SJSA1 (cell line): ENCODE results near the gene KLF1. TPM values are rescaled to one million over a fixed set of nuclear protein-coding genes. Genes with fewer than 3 reads are reported as not detected.

Source experiments
- DNase-seq, 2 experiments: peaks; one replicate each; pipeline ENCODE4 v3.0.0-alpha.2; 2015 to 2020; ENCODE audit warnings: low spot score in 2 of 2, low read depth in 1 of 2
- H3K27ac ChIP-seq: fragments of 250-450 bp; sonication (Bioruptor Pico); 2 replicates; pipeline ENCODE4 v1.5.1; 2020; ENCODE audit warnings: mild to moderate bottlenecking, moderate library complexity
- H3K27me3 ChIP-seq: fragments of 250-450 bp; sonication (Bioruptor Pico); replicated peaks from 2 replicates; pipeline ENCODE4 v1.5.1; 2020; ENCODE audit warnings: mild to moderate bottlenecking, moderate library complexity
- H3K36me3 ChIP-seq: fragments of 250-450 bp; sonication (Bioruptor Pico); 2 replicates; pipeline ENCODE4 v1.5.1; 2020; ENCODE audit warnings: mild to moderate bottlenecking
- H3K4me1 ChIP-seq: fragments of 250-450 bp; sonication (Bioruptor Pico); replicated peaks from 2 replicates; pipeline ENCODE4 v1.6.1; 2021; ENCODE audit warnings: mild to moderate bottlenecking
- H3K4me3 ChIP-seq: fragments of 250-450 bp; sonication (Bioruptor Pico); 2 replicates; pipeline ENCODE4 v1.5.1; 2020; ENCODE audit warnings: mild to moderate bottlenecking
- H3K9me3 ChIP-seq: fragments of 250-450 bp; sonication (Bioruptor Pico); replicated peaks from 2 replicates; pipeline ENCODE4 v1.5.1; 2020; ENCODE audit warnings: mild to moderate bottlenecking
- total RNA-seq: library from RNA; depleted of rRNA; stranded (reverse); fragments of >200 nt; shearing (Covaris generic); gene quantifications from 2 replicates; pipeline ENCODE4 v1.2.3, GENCODE V29; 2014

Gene KLF1
- total RNA-seq, 1 experiment from 2014 or later, result not detected

- H3K4me3 ChIP-seq, result no peak overlapping the region
- H3K36me3 ChIP-seq, result no peaks in the 10 kb centered on the region
- peaks cover 15% of the 10 kb centered on the region for H3K4me1 ChIP-seq
- no peak overlapping the region for H3K27ac ChIP-seq
- H3K27me3 ChIP-seq, result peaks cover 21% of the 10 kb centered on the region
- no peak for DNase-seq
- peaks cover 24% of the 10 kb centered on the region for H3K9me3 ChIP-seq
Observed at GRCh38 chr19:12884926-12885748, 1.9 kb downstream of the KLF1 start.

DNA sequence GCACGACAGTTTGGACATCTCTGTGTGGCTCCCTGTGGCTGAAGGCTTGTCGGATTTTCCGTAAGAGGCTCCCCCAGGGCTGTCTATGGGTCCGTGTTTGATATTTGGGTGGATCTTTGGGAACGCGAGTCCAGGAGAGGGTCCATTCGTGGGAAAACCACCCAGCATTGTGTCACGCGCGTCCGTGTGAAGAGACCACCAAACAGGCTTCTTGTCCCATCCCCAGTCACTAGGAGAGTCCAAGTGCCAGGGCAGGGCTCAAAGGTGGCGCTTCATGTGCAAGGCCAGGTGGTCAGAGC, 2.4 kb downstream of the KLF1 start:
- DNase-seq, result no peak
- Histone ChIP-seq H3K36me3 (no peaks in the 10 kb centered on the region), H3K27me3 (peaks cover 21% of the 10 kb centered on the region), H3K4me1 (peaks cover 15% of the 10 kb centered on the region), H3K4me3 (no peak overlapping the region), H3K27ac (no peak overlapping the region), H3K9me3 (peaks cover 24% of the 10 kb centered on the region)

GRCh38 chr19:12884202-12884601, 2.8 kb downstream of the KLF1 start:
- no peak for DNase-seq
- Histone ChIP-seq H3K27me3 (peaks cover 21% of the 10 kb centered on the region), H3K4me3 (no peak overlapping the region), H3K36me3 (no peaks in the 10 kb centered on the region), H3K9me3 (peaks cover 24% of the 10 kb centered on the region), H3K4me1 (peaks cover 15% of the 10 kb centered on the region), H3K27ac (no peak overlapping the region)

DNA sequence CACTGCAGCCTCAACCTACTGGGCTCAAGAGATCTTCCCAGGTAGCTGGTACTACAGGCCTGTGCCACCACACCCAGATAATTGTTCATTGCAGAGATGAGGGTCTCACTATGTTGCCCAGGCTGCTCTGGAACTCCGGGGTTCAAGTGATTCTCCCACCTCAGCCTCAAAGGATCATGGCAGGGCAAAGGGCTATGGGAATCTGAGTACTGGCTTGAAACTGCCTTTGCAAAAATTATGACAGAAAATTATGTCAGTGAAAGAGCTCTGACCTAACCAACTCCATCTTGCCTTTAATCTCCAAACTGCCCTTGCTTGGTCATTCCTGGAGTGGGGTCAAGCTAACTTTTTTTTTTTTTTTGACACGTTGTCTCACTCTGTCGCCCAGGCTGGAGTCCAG, 4.4 kb downstream of the KLF1 start:
- peaks cover 21% of the 10 kb centered on the region for H3K27me3 ChIP-seq
- peaks cover 24% of the 10 kb centered on the region for H3K9me3 ChIP-seq
- no peak for DNase-seq
- peaks cover 15% of the 10 kb centered on the region for H3K4me1 ChIP-seq
- no peaks in the 10 kb centered on the region for H3K36me3 ChIP-seq
- H3K27ac ChIP-seq, result no peak overlapping the region
- H3K4me3 ChIP-seq, result no peak overlapping the region

DNA sequence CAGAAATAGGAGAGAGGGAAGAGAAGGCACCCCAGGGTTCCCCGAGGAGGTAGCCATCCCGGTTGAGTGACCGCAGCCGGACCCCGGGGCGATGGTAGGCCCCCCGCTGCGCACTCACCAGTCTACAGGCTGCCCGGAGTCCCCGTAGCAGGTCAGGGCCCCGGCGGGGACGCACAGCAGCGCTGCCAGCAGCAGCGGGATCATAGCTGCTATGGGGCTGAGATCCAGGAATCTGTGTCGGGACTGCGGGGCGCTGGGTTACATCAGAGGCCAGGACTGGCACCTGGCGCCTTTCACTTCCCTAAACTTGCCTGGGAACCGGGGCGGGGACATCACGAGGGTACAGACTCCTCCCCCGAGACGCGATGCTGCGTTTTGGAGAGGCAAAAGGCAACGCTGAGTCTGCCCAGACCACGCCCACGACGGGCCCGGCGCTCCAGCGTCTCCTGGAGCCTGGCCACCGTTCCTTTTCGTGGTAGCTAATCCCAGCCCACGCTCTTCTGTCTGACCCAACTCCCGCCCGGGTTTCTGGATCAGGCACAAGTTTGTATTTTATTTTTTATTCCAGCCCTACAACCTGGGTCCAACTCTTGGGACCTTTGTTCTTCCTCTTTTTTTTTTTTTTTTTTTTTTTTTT, 5.7 kb downstream of the KLF1 start, which contains the start of gene DNASE2:
Gene DNASE2 (minus strand): TSS at position 278 of the 637 bp plus-strand sequence. CDS start 74 bp downstream, at position 204.
- Histone ChIP-seq H3K36me3 (no peaks in the 10 kb centered on the region), H3K9me3 (peaks cover 24% of the 10 kb centered on the region), H3K4me1 (peaks cover 15% of the 10 kb centered on the region), H3K27me3 (peaks cover 21% of the 10 kb centered on the region), H3K4me3 (peak within 1 kb of the TSS; percentile 62), H3K27ac (no peak within 1 kb of the TSS)
- DNase-seq, result peak; percentile 80 to 93

- no peak overlapping the region for H3K27ac ChIP-seq
- DNase-seq, result no peak
- H3K4me1 ChIP-seq, result peaks cover 14% of the 10 kb centered on the region
- H3K27me3 ChIP-seq, result peaks cover 18% of the 10 kb centered on the region
- H3K9me3 ChIP-seq, result peaks cover 23% of the 10 kb centered on the region
- peak overlapping the region; percentile 62 for H3K4me3 ChIP-seq
- H3K36me3 ChIP-seq, result no peaks in the 10 kb centered on the region
Observed at GRCh38 chr19:12880551-12881171, 6.3 kb downstream of the KLF1 start.

DNA sequence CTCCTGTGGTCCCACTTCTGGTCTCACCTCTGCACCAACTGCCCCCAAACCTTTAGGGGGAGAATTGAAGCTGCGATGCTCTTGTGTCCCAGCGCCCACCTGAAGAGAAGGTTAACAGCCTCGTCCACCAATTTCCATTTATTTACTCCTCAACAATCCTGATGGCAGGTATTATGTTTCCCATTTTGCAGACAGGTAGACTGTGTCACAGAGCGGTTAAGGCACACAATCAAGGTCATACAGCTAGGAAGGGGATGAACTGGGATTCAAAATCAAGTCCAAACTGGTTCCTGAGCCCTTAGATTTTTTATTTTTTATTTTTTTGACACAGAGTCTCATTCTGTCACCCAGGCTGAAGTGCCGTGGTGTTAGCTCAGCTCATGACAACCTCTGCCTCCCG, 11.9 kb downstream of the KLF1 start:
- no peaks in the 10 kb centered on the region for H3K4me1 ChIP-seq
- no peak overlapping the region for H3K4me3 ChIP-seq

DNA sequence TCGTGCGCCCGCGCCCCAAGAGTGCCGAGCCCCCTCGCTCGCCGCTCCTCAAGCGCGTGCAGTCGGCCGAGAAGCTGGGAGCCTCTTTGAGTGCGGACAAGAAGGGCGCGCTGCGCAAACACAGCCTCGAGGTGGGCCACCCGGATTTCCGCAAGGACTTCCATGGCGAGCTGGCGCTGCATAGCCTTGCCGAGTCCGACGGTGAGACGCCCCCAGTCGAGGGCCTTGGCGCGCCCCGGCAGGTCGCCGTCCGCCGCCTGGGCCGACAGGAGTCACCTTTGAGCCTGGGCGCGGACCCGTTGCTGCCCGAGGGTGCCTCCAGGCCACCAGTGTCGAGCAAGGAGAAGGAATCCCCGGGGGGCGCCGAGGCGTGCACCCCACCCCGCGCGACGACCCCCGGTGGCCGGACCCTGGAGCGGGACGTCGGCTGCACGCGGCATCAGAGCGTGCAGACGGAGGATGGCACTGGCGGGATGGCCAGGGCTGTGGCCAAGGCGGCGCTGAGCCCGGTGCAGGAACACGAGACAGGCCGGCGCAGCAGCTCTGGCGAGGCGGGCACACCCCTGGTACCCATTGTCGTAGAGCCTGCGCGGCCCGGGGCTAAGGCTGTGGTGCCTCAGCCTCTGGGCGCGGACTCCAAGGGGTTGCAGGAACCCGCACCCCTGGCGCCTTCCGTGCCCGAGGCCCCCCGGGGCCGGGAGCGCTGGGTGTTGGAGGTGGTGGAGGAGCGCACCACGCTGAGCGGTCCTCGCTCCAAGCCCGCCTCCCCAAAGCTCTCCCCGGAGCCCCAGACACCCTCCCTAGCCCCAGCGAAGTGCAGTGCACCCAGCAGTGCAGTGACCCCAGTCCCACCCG, 12.9 kb downstream of the KLF1 start:
- no peaks in the 10 kb centered on the region for H3K36me3 ChIP-seq
- H3K27me3 ChIP-seq, result no peaks in the 10 kb centered on the region
- H3K4me1 ChIP-seq, result no peaks in the 10 kb centered on the region
- H3K27ac ChIP-seq, result no peak overlapping the region
- H3K9me3 ChIP-seq, result no peaks in the 10 kb centered on the region; the same call in 1 of the 2 replicates
- no peak for DNase-seq
- no peak overlapping the region for H3K4me3 ChIP-seq

More for the DNA sequence above, 11.9 kb downstream of the KLF1 start:
- Histone ChIP-seq H3K36me3 (no peaks in the 10 kb centered on the region), H3K27me3 (no peaks in the 10 kb centered on the region), H3K27ac (no peak overlapping the region), H3K9me3 (no peaks in the 10 kb centered on the region; the same call in 1 of the 2 replicates)
- DNase-seq, result no peak

- H3K36me3 ChIP-seq, result no peaks in the 10 kb centered on the region
- H3K4me3 ChIP-seq, result no peak overlapping the region
- no peaks in the 10 kb centered on the region for H3K4me1 ChIP-seq
- H3K9me3 ChIP-seq, result no peaks in the 10 kb centered on the region; the same call in 1 of the 2 replicates
- no peaks in the 10 kb centered on the region for H3K27me3 ChIP-seq
- DNase-seq, result no peak
- no peak overlapping the region for H3K27ac ChIP-seq
Observed at GRCh38 chr19:12872941-12873890, 13.8 kb downstream of the KLF1 start.

DNA sequence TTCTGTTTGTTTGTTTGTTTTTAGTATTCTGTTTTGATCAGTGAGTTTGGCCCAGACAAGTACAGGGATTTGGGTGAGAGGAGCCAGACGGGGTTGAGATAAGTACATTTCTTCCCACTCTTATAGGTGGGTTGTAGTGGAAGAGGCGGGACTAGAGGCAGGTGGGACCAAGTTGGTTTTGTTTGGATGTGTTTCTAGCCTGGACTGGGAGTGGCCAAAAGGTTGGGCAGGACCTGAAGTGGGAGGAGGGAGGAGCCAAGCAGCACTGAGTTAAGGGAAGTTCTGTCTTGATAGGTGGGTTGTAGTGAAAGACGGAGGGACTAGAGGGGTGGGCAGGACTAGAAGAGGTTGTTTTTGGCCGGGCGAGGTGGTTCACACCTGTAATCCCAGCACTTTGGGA, 14.7 kb downstream of the KLF1 start:
- no peaks in the 10 kb centered on the region; the same call in 1 of the 2 replicates for H3K9me3 ChIP-seq
- H3K36me3 ChIP-seq, result no peaks in the 10 kb centered on the region
- no peaks in the 10 kb centered on the region for H3K4me1 ChIP-seq
- no peak overlapping the region for H3K27ac ChIP-seq
- no peaks in the 10 kb centered on the region for H3K27me3 ChIP-seq
- no peak overlapping the region for H3K4me3 ChIP-seq
- no peak for DNase-seq

DNA sequence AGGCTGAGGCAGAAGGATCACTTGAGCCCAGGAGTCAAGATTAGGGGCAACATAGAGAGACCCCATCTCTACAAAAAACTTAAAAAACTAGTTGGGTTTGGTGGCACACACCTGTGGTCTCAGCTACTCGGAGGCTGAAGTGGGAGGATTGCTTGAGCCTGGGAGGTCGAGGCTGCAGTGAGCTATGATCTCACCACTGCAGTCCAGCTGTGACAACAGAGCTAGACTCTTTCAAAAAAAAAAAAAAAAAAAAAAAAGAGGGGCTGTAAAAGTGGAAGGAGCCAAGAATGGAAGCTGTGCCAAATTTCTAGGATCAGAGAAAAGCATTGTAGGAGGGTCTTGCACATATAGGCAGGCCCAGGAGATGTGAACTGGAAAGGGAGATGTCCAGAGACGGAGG, 15.3 kb downstream of the KLF1 start:
- Histone ChIP-seq H3K36me3 (no peaks in the 10 kb centered on the region), H3K4me3 (no peak overlapping the region), H3K27ac (no peak overlapping the region), H3K9me3 (no peaks in the 10 kb centered on the region; the same call in 1 of the 2 replicates), H3K4me1 (no peaks in the 10 kb centered on the region), H3K27me3 (no peaks in the 10 kb centered on the region)
- no peak for DNase-seq

DNA sequence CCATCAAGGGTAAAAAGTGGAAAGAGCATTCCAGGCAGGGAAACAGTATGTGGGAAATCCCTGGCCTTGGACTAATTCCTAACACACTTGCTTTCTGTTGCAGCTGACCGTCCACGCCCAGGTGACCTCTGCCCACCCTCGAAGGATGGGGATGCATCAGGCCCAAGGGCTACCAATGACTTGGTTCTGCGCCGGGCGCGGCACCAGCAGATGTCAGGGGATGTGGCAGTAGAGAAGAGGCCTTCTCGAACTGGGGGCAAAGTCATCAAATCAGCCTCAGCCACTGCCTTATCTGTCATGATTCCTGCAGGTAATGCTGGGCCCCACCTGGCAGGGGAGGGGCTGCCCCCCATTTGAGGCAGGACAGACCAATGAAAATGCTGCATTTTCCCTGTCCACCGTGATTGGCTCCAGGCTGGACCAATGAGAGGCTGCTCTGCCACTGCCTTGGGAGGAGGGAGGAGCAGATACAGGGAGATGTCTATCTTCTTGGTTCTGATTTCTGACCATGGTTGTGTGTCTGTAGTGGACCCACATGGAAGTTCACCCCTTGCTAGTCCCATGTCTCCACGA, 18.4 kb downstream of the KLF1 start:
- no peaks in the 10 kb centered on the region; the same call in 1 of the 2 replicates for H3K9me3 ChIP-seq
- no peak for DNase-seq
- H3K36me3 ChIP-seq, result no peaks in the 10 kb centered on the region
- H3K4me3 ChIP-seq, result no peak overlapping the region
- no peaks in the 10 kb centered on the region for H3K4me1 ChIP-seq
- H3K27ac ChIP-seq, result no peak overlapping the region
- H3K27me3 ChIP-seq, result no peaks in the 10 kb centered on the region; the same call in 1 of the 2 replicates
